Measurements from ENCODE around the gene DPP6. TPM values are rescaled to one million over a fixed set of nuclear protein-coding genes. Genes with fewer than 3 reads are reported as not detected.

Gene DPP6
- total RNA-seq, 4 donors from 2014 or later = 0.30 to 11.8 (median 10.7) TPM

DNA sequence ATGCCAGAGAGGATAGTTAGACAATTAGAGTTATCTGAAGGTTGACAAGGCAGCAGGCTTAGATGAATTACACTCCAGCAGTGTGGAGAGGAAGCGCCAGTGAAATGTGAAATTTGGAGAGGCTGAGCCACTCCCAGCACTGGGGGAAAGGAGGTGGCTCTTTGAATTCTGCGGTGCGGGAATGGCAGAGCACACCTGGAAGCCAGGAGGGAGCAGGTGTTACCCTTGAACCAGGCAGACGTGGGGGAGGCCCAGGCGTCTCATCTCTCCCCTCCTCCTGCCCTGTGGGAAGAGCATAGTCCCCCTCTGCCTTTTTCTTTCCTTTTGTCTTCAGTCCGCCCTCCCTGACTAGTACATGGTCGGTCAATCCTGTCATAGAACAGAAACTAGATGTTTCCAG, 203.1 kb downstream of the DPP6 start:
- 23% methylated on average over 7 of the region's 7 CpGs for WGBS
- TF ChIP-seq, protein P1, sequence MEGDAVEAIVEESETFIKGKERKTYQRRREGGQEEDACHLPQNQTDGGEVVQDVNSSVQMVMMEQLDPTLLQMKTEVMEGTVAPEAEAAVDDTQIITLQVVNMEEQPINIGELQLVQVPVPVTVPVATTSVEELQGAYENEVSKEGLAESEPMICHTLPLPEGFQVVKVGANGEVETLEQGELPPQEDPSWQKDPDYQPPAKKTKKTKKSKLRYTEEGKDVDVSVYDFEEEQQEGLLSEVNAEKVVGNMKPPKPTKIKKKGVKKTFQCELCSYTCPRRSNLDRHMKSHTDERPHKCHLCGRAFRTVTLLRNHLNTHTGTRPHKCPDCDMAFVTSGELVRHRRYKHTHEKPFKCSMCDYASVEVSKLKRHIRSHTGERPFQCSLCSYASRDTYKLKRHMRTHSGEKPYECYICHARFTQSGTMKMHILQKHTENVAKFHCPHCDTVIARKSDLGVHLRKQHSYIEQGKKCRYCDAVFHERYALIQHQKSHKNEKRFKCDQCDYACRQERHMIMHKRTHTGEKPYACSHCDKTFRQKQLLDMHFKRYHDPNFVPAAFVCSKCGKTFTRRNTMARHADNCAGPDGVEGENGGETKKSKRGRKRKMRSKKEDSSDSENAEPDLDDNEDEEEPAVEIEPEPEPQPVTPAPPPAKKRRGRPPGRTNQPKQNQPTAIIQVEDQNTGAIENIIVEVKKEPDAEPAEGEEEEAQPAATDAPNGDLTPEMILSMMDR (IDR thresholded peaks at IDR 0.05) = no peak
- TF ChIP-seq POLR2A (IDR thresholded peaks at IDR 0.05) (no peak), EP300 (IDR thresholded peaks at IDR 0.05) (no peak), POLR2AphosphoS5 (IDR thresholded peaks at IDR 0.05) (no peak)

GRCh38 chr7:154256150-154256549, 204.0 kb downstream of the DPP6 start:
- TF ChIP-seq EP300 (IDR thresholded peaks at IDR 0.05) (no peak), POLR2A (IDR thresholded peaks at IDR 0.05) (no peak), POLR2AphosphoS5 (IDR thresholded peaks at IDR 0.05) (no peak)
- TF ChIP-seq, protein P1 (IDR thresholded peaks at IDR 0.05) = no peak
- Histone ChIP-seq H3K9me3 (no peaks in the 10 kb centered on the region), H3K27ac (no peak overlapping the region), H3K36me3 (no peaks in the 10 kb centered on the region), H3K27me3 (no peaks in the 10 kb centered on the region), H3K4me3 (no peak overlapping the region), H3K4me1 (no peaks in the 10 kb centered on the region)
- WGBS = 81% methylated on average over 8 of the region's 8 CpGs
- DNase-seq (ENCODE audit: low spot score in 2 of 2) = no peak

More for the DNA sequence above, 203.1 kb downstream of the DPP6 start:
- no peak for DNase-seq (ENCODE audit: low spot score in 2 of 2)
- no peaks in the 10 kb centered on the region for H3K36me3 ChIP-seq
- H3K27ac ChIP-seq = no peak overlapping the region
- no peaks in the 10 kb centered on the region for H3K4me1 ChIP-seq
- no peaks in the 10 kb centered on the region for H3K27me3 ChIP-seq
- H3K4me3 ChIP-seq = no peak overlapping the region
- no peaks in the 10 kb centered on the region for H3K9me3 ChIP-seq

- H3K4me3 ChIP-seq = no peak overlapping the region
- WGBS = 40% methylated on average over 3 of the region's 3 CpGs
- no peak for TF ChIP-seq POLR2A (IDR thresholded peaks at IDR 0.05)
- TF ChIP-seq POLR2AphosphoS5 (IDR thresholded peaks at IDR 0.05) = no peak
- TF ChIP-seq EP300 (IDR thresholded peaks at IDR 0.05) = no peak
- TF ChIP-seq, protein P1 (IDR thresholded peaks at IDR 0.05) = no peak
Measured at GRCh38 chr7:154259396-154259795, 207.2 kb downstream of the DPP6 start.

DNA sequence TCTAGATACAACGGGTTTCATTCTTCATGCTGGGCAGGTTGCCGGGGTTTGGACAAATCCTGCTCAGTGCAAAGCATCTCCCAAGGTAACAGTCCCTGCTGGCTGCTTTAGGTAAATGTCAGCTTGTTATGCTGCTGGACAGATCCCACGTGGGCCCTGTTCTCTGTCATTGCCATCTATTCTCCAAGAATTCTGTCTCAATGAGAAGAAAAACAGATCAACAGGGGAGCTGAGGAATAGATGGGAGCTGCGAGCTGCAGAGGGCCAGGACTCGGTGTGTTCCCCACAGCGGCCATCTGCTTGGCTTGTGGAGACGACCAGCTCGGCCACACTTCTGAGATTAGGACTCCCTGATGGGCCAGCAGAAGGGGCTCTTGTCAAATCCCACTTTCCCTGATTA, 235.2 kb downstream of the DPP6 start:
- TF ChIP-seq, protein P1 (IDR thresholded peaks at IDR 0.05) = no peak
- TF ChIP-seq POLR2AphosphoS5 (IDR thresholded peaks at IDR 0.05) = no peak
- Histone ChIP-seq H3K9me3 (peaks cover 9% of the 10 kb centered on the region), H3K27me3 (no peaks in the 10 kb centered on the region), H3K4me1 (no peaks in the 10 kb centered on the region), H3K36me3 (no peaks in the 10 kb centered on the region), H3K4me3 (no peak overlapping the region), H3K27ac (no peak overlapping the region)
- WGBS = 55% methylated on average over 6 of the region's 8 CpGs
- no peak for DNase-seq (ENCODE audit: low spot score in 2 of 2)

More at GRCh38 chr7:154259396-154259795, 207.2 kb downstream of the DPP6 start:
- no peaks in the 10 kb centered on the region for H3K9me3 ChIP-seq
- no peaks in the 10 kb centered on the region for H3K27me3 ChIP-seq
- H3K36me3 ChIP-seq = no peaks in the 10 kb centered on the region
- DNase-seq (ENCODE audit: low spot score in 2 of 2) = no peak
- H3K27ac ChIP-seq = no peak overlapping the region
- H3K4me1 ChIP-seq = no peaks in the 10 kb centered on the region

DNA sequence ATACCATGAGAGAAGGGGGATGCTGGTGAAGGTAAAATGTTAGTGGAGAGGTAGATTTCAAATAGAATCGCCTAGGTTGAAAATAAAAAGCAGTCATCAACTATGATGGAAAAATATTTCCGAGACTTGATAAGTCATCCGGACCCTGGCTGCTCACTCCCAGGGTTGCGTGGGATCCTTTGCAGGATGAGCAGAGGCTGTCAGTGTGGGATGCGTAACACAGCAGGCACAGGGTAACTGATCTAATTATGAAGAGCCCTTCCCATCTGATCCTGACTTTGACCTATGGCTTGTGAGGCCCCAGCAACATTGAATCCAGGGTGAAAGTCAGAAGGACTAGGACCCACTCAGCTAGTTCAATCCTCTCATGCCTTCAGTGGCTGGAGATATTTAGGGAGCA, 236.9 kb downstream of the DPP6 start:
- no peak for TF ChIP-seq POLR2A (IDR thresholded peaks at IDR 0.05)
- TF ChIP-seq, protein P1 (IDR thresholded peaks at IDR 0.05) = no peak
- no peak for TF ChIP-seq EP300 (IDR thresholded peaks at IDR 0.05)
- no peak for TF ChIP-seq POLR2AphosphoS5 (IDR thresholded peaks at IDR 0.05)
- no peak overlapping the region for H3K27ac ChIP-seq
- H3K4me1 ChIP-seq = no peaks in the 10 kb centered on the region
- no peak overlapping the region for H3K4me3 ChIP-seq
- H3K9me3 ChIP-seq = peaks cover 6% of the 10 kb centered on the region
- WGBS = 89% methylated on average over 5 of the region's 5 CpGs
- DNase-seq (ENCODE audit: low spot score in 2 of 2) = no peak
- no peaks in the 10 kb centered on the region for H3K36me3 ChIP-seq
- H3K27me3 ChIP-seq = no peaks in the 10 kb centered on the region
